ENCODE data around the gene C1orf198.

DNA sequence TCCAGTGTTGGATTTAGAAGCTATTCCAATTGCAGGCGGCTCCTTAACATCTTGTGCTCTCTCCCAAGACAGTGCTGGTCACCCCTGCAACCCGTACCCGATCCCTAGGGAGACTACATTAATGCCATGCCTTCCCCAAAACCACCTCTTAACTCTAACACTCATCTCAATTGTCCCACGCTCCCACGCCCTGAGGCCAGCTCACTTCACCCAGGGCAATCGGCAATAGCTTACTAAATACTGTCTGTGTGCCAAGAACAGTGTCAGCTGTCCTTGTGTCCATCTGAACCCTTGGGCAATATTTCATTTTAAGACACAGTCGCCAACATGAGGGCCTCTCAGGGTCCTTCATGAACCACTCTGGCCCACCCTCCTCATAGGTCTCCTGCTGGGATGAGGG lies 13.9 kb downstream of the C1orf198 start:
- TF ChIP-seq POLR2A (IDR thresholded peaks at IDR 0.05; ENCODE audit: low read depth) = no peak
- TF ChIP-seq, protein P1, sequence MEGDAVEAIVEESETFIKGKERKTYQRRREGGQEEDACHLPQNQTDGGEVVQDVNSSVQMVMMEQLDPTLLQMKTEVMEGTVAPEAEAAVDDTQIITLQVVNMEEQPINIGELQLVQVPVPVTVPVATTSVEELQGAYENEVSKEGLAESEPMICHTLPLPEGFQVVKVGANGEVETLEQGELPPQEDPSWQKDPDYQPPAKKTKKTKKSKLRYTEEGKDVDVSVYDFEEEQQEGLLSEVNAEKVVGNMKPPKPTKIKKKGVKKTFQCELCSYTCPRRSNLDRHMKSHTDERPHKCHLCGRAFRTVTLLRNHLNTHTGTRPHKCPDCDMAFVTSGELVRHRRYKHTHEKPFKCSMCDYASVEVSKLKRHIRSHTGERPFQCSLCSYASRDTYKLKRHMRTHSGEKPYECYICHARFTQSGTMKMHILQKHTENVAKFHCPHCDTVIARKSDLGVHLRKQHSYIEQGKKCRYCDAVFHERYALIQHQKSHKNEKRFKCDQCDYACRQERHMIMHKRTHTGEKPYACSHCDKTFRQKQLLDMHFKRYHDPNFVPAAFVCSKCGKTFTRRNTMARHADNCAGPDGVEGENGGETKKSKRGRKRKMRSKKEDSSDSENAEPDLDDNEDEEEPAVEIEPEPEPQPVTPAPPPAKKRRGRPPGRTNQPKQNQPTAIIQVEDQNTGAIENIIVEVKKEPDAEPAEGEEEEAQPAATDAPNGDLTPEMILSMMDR (IDR thresholded peaks at IDR 0.05) = no peak
- TF ChIP-seq POLR2AphosphoS5 (IDR thresholded peaks at IDR 0.05) = no peak
